Measurements from ENCODE around the gene CCDC38. TPM values are rescaled to one million over a fixed set of nuclear protein-coding genes. Genes with fewer than 3 reads are reported as not detected.

CCDC38 gene
- total RNA-seq, 1 experiment from 2014 or later, result not detected

DNA sequence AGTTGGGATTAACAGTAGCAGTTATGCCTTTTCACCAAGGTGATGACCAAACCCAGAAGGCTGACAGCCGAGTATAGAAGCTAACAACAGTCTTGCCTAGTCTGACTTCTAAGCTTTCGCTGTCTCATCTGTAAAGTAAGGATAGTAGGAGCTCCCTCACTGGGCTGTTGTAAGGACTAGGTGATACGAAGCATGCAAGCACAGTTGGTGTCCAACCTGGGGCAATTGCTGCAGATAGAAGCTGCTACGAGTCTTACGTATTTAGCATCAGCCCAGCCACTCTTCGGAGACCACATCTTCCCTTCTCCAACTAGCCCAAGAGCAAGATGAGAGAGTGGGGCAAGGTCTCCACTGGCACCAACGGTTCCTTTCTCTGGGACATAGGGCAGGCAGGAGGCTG, 47.7 kb upstream of the CCDC38 start:
- DNase-seq (ENCODE audit: low spot score), result no peak
- H3K4me3 Mint-ChIP-seq, result no peak overlapping the region
- CTCF ChIA-PET, result interaction anchor here (1.2 to 5.1 kb wide), 6 partner anchors 8 to 72 kb away, joined by 3 to 32 read pairs (median 5); partner anchors contain the start of gene LTA4H
- no peak overlapping the region for H3K27ac Mint-ChIP-seq
- H3K27me3 Mint-ChIP-seq (ENCODE audit: low read depth), result no peaks in the 10 kb centered on the region; the same call in 1 of the 2 replicates
- POLR2A ChIA-PET, result no interaction called here
- no peak; the same call in none of the 2 replicates for ATAC-seq
- no peaks in the 10 kb centered on the region for H3K36me3 Mint-ChIP-seq
- H3K4me1 Mint-ChIP-seq, result peaks cover 38% of the 10 kb centered on the region
- TF ChIP-seq, protein P1, sequence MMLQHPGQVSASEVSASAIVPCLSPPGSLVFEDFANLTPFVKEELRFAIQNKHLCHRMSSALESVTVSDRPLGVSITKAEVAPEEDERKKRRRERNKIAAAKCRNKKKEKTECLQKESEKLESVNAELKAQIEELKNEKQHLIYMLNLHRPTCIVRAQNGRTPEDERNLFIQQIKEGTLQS (CRISPR knock-in tag; conservative IDR thresholded peaks at IDR 0.05), result no peak
- TF ChIP-seq ARID4B (CRISPR knock-in tag; IDR thresholded peaks at IDR 0.05; ENCODE audit: borderline replicate concordance), result no peak
- no peak for TF ChIP-seq TEAD1 (CRISPR knock-in tag; IDR thresholded peaks at IDR 0.05)
- no peak for TF ChIP-seq MXD4 (CRISPR knock-in tag; IDR thresholded peaks at IDR 0.05; ENCODE audit: borderline replicate concordance)
- TF ChIP-seq HMGXB4 (CRISPR knock-in tag; IDR thresholded peaks at IDR 0.05), result no peak
- TF ChIP-seq HMGA2 (CRISPR knock-in tag; IDR thresholded peaks at IDR 0.05), result no peak
- no peak for TF ChIP-seq FOXP1 (CRISPR knock-in tag; IDR thresholded peaks at IDR 0.05; ENCODE audit: borderline replicate concordance)
- TF ChIP-seq ZNF263 (CRISPR knock-in tag; IDR thresholded peaks at IDR 0.05; ENCODE audit: low read depth), result no peak
- TF ChIP-seq EMX1 (CRISPR knock-in tag; IDR thresholded peaks at IDR 0.05), result no peak
- TF ChIP-seq CBFB (CRISPR knock-in tag; IDR thresholded peaks at IDR 0.05; ENCODE audit: low read depth), result no peak
- no peak for TF ChIP-seq ZNF671 (CRISPR knock-in tag; IDR thresholded peaks at IDR 0.05)
- H3K9me3 Mint-ChIP-seq, result no peaks in the 10 kb centered on the region

DNA sequence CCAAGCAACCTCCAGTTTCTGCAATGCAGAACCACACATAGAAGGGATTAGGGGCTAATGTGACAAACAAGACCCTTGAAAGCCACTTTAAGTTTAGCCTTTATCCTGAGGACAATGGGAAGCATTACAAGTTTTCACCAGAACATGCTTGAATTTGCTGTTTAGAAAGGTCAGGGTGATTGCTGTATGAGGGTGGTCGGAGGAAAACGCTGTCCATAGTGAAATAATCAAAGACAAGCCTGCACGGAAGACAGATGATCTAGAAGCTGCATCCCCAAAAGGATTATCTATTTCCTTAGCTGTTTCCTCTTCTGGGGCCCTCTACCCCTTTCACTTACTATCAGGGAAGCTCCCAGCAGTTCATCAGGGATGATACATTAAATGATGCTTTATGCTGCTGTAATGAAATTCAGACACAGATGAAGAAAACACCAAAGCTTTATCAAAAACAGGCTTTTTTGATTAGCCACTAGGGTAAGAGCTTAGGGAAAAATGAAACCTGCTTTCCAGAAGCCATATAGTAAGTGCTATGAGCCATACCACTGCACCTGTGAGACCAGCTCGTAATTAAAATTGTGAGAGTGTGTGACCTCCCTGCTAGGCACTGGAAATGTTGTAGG, 47.2 kb upstream of the CCDC38 start:
- no peaks in the 10 kb centered on the region; the same call in 1 of the 2 replicates for H3K27me3 Mint-ChIP-seq (ENCODE audit: low read depth)
- no peak overlapping the region for H3K4me3 Mint-ChIP-seq
- H3K36me3 Mint-ChIP-seq, result no peaks in the 10 kb centered on the region
- POLR2A ChIA-PET, result interaction anchor here (0.6 kb wide), 1 partner anchor 417 kb away, joined by 6 read pairs; no protein-coding TSS in a partner anchor
- H3K27ac Mint-ChIP-seq, result no peak overlapping the region
- H3K4me1 Mint-ChIP-seq, result peaks cover 38% of the 10 kb centered on the region
- ATAC-seq (no peak), DNase-seq (ENCODE audit: low spot score) (no peak)
- H3K9me3 Mint-ChIP-seq, result no peaks in the 10 kb centered on the region
- TF ChIP-seq ZNF671 (CRISPR knock-in tag; IDR thresholded peaks at IDR 0.05) (no peak), ZNF263 (CRISPR knock-in tag; IDR thresholded peaks at IDR 0.05; ENCODE audit: low read depth) (no peak), PRRX2 (CRISPR knock-in tag; IDR thresholded peaks at IDR 0.05) (no peak), TP53 (CRISPR knock-in tag; IDR thresholded peaks at IDR 0.05) (no peak), ZNF317 (CRISPR knock-in tag; IDR thresholded peaks at IDR 0.05; ENCODE audit: borderline replicate concordance, low read depth) (no peak), ETV6 (CRISPR knock-in tag; IDR thresholded peaks at IDR 0.05) (no peak), FOXK1 (CRISPR knock-in tag; IDR thresholded peaks at IDR 0.05) (no peak), HMGA2 (CRISPR knock-in tag; IDR thresholded peaks at IDR 0.05) (no peak), NR1H2 (CRISPR knock-in tag; IDR thresholded peaks at IDR 0.05) (no peak), E2F1 (CRISPR knock-in tag; IDR thresholded peaks at IDR 0.05) (no peak), NR2C2 (CRISPR knock-in tag; IDR thresholded peaks at IDR 0.05) (no peak), NFE2L1 (CRISPR knock-in tag; IDR thresholded peaks at IDR 0.05) (no peak), RORB (CRISPR knock-in tag; IDR thresholded peaks at IDR 0.05) (no peak), FOXJ3 (CRISPR knock-in tag; IDR thresholded peaks at IDR 0.05; ENCODE audit: borderline replicate concordance) (no peak), TEAD1 (CRISPR knock-in tag; IDR thresholded peaks at IDR 0.05) (no peak), TCF7 (CRISPR knock-in tag; IDR thresholded peaks at IDR 0.05; ENCODE audit: low read depth) (no peak), ZBTB21 (CRISPR knock-in tag; IDR thresholded peaks at IDR 0.05; ENCODE audit: borderline replicate concordance) (no peak)
- TF ChIP-seq, protein P2, sequence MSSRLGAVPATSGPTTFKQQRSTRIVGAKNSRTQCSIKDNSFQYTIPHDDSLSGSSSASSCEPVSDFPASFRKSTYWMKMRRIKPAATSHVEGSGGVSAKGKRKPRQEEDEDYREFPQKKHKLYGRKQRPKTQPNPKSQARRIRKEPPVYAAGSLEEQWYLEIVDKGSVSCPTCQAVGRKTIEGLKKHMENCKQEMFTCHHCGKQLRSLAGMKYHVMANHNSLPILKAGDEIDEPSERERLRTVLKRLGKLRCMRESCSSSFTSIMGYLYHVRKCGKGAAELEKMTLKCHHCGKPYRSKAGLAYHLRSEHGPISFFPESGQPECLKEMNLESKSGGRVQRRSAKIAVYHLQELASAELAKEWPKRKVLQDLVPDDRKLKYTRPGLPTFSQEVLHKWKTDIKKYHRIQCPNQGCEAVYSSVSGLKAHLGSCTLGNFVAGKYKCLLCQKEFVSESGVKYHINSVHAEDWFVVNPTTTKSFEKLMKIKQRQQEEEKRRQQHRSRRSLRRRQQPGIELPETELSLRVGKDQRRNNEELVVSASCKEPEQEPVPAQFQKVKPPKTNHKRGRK (CRISPR knock-in tag; IDR thresholded peaks at IDR 0.05; ENCODE audit: borderline replicate concordance), result no peak
- TF ChIP-seq, protein P3, sequence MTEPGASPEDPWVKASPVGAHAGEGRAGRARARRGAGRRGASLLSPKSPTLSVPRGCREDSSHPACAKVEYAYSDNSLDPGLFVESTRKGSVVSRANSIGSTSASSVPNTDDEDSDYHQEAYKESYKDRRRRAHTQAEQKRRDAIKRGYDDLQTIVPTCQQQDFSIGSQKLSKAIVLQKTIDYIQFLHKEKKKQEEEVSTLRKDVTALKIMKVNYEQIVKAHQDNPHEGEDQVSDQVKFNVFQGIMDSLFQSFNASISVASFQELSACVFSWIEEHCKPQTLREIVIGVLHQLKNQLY (CRISPR knock-in tag; IDR thresholded peaks at IDR 0.05), result no peak
- CTCF ChIA-PET, result interaction anchor here (1.2 to 5.1 kb wide), 6 partner anchors 9 to 71 kb away, joined by 3 to 32 read pairs (median 5); partner anchors contain the start of gene LTA4H

Data from WTC11 (cell line).